GM12875 (cell line): ENCODE data around the gene NAV2.

ENCODE experiments used
- H3K4me3 ChIP-seq: one replicate; pipeline ENCODE4 v1.5.1; 2011; ENCODE audit warnings: low read depth, low read length, control low read depth
- TF ChIP-seq, protein P1 (sequence below): IDR thresholded peaks from 2 replicates; pipeline ENCODE4 v1.5.1; 2011; ENCODE audit warnings: low read depth, mild to moderate bottlenecking, control low read depth, inconsistent platforms, low read length, moderate library complexity, borderline replicate concordance; ENCODE audit not compliant: insufficient read depth

Gene NAV2

GRCh38 chr11:20047769-20048154 is 335.1 kb downstream of the NAV2 start:
- H3K4me3 ChIP-seq: no peak overlapping the region
- TF ChIP-seq, protein P1, sequence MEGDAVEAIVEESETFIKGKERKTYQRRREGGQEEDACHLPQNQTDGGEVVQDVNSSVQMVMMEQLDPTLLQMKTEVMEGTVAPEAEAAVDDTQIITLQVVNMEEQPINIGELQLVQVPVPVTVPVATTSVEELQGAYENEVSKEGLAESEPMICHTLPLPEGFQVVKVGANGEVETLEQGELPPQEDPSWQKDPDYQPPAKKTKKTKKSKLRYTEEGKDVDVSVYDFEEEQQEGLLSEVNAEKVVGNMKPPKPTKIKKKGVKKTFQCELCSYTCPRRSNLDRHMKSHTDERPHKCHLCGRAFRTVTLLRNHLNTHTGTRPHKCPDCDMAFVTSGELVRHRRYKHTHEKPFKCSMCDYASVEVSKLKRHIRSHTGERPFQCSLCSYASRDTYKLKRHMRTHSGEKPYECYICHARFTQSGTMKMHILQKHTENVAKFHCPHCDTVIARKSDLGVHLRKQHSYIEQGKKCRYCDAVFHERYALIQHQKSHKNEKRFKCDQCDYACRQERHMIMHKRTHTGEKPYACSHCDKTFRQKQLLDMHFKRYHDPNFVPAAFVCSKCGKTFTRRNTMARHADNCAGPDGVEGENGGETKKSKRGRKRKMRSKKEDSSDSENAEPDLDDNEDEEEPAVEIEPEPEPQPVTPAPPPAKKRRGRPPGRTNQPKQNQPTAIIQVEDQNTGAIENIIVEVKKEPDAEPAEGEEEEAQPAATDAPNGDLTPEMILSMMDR: no peak

DNA sequence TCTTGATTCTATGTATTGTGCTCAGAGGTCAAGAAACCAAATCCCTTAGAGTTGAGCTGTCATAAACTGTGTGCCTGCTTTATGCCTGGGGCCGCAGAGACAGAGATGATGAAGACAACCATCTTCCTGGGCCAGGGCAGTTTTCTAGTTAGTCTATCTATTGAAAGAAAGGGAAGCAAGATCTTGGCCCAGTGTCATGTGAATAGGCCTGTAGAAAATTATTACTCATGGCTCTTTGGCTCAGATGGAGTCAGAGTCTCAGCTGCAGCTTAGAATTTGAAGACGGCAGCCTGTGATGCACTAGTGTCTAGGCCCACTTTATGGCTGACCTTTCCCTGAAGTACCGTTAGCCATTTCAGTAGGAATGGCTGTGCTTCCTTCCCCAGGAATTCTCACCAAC is 335.6 kb downstream of the NAV2 start:
- no peak overlapping the region for H3K4me3 ChIP-seq
- TF ChIP-seq, protein P1: no peak

GRCh38 chr11:20048707-20049106 is 336.1 kb downstream of the NAV2 start:
- TF ChIP-seq, protein P1: no peak
- no peak overlapping the region for H3K4me3 ChIP-seq

- TF ChIP-seq, protein P1: no peak
- H3K4me3 ChIP-seq: no peak overlapping the region
These were observed 336.6 kb downstream of the NAV2 start for GRCh38 chr11:20049231-20049630.

- TF ChIP-seq, protein P1: no peak
These were observed 337.4 kb downstream of the NAV2 start for GRCh38 chr11:20050048-20050447.

GRCh38 chr11:20050551-20051333 is 338.1 kb downstream of the NAV2 start:
- H3K4me3 ChIP-seq: no peak overlapping the region
- TF ChIP-seq, protein P1: no peak

More at GRCh38 chr11:20050048-20050447, 337.4 kb downstream of the NAV2 start:
- no peak overlapping the region for H3K4me3 ChIP-seq
